Mammary epithelial cell (primary cell): ENCODE measurements around the gene SLC5A6.
"Not testable (repeated sequence)": the region's sequence is repeated elsewhere in the genome, so short reads cannot be mapped to it uniquely, and the experiment has no call there.

Experiments
- CTCF ChIP-seq, 2 donors: IDR thresholded peaks in 1 of 2; conservative IDR thresholded peaks in 1 of 2; 2 replicates each; pipeline ENCODE4 v1.5.1; 2011 to 2012; ENCODE audit warnings: inconsistent platforms in 2 of 2, low read length in 2 of 2, mild to moderate bottlenecking in 2 of 2, control low read depth in 1 of 2, low read depth in 1 of 2; ENCODE audit not compliant: insufficient read depth in 1 of 2; ENCODE audit errors: extremely low read depth in 1 of 2
- EZH2 ChIP-seq: IDR thresholded peaks from 2 replicates; pipeline ENCODE4 v1.6.1; 2012; ENCODE audit warnings: low read length, inconsistent platforms, borderline replicate concordance

- not testable (repeated sequence) for TF ChIP-seq CTCF (conservative IDR thresholded peaks at IDR 0.05 in 1 of 2, IDR thresholded peaks at IDR 0.05 in 1 of 2; ENCODE audit: extremely low read depth in 1 of 2, insufficient read depth in 1 of 2, low read depth in 1 of 2, low read length in 2 of 2); EZH2
These were observed 16.3 kb downstream of the SLC5A6 start for GRCh38 chr2:27195799-27196198.
